ENCODE results near the gene NR5A2.
A peak's percentile ranks its signal among the peaks of the same experiment; 100 is the strongest.
"Not testable (repeated sequence)": the region's sequence is repeated elsewhere in the genome, so short reads cannot be mapped to it uniquely, and the experiment has no call there.

The NR5A2 gene

DNA sequence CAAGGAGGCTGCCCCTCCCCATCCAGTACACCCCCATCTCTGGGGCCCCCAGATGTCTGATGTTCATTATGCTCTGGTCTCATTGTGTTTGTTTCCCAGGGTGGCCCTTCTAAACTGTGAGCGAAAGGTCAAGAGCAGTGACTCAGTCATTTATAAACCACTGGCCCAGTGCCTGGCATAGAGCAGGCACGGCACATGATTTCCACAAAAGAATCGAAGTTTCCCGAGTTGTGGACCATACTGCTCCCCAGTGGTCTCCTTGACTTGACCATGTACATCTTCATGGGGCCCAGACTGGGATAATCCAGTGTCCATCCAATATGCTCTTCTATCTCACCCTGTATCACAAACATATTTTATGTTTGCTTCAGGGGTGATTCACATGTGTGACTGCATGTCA lies 153.3 kb downstream of the NR5A2 start:
- H3K4me3 ChIP-seq (ENCODE audit: low read depth, low read length): no peak overlapping the region
- no peak for DNase-seq (ENCODE audit: low read depth)

DNA sequence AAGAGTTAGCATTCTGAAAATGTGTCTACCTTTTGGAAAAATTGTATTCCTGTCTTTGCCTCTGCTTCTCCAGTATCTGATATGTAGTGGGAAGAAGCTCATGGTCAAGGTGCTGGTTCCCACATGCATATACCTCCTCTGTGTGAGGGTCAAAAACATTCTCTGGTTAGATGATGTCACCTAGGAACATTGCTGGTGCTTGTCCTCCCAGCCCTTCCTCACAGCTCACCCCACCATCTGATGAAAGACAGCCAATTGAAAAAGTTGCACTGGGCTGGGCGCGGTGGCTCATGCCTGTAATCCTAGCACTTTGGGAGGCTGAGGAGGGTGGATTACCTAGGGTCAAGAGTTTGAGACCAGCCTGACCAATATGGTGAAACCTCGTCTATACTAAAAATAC lies 154.4 kb downstream of the NR5A2 start:
- no peak overlapping the region for H3K4me3 ChIP-seq (ENCODE audit: low read depth, low read length)
- no peak for DNase-seq (ENCODE audit: low read depth)

DNA sequence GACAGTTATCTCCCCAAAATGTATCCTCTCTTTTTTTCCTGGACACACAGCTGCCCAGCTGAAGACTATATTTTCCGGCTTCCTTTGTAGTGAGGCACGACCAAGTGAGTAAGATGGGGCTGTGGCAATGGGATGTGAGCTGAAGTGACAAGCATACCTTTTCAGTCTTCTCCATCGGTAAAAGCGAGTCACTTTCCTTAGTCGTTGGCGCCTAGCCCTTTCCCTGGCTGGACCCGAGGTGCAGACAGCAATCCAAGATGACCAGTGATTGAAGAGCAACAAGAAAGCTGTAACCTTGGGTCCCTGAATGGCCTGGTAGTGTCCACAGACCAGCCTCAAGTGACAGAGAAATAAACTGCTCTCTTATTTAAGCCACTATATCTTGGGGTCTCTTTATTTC lies 155.2 kb downstream of the NR5A2 start:
- no peak overlapping the region for H3K4me3 ChIP-seq (ENCODE audit: low read depth, low read length)
- DNase-seq (ENCODE audit: low read depth): no peak

DNA sequence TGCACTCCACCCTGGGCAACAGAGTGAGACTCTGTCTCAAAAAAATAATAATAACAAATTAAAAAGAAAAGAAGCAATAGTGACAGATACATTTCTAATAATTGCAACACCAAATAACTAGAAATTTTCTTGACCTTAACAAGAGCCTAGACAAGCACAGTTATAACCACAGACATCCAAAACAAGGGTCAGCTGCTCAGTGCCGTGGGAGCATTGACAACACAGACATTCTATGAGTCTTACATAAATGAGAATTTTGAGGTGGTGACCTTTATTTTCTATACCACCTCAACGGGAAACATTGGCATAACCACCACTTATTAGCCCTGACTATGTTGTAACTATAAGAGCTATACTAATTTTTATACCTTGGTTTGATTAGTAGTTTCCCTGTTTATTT lies 156.1 kb downstream of the NR5A2 start:
- no peak for DNase-seq (ENCODE audit: low read depth)
- H3K4me3 ChIP-seq (ENCODE audit: low read depth, low read length): no peak overlapping the region

DNA sequence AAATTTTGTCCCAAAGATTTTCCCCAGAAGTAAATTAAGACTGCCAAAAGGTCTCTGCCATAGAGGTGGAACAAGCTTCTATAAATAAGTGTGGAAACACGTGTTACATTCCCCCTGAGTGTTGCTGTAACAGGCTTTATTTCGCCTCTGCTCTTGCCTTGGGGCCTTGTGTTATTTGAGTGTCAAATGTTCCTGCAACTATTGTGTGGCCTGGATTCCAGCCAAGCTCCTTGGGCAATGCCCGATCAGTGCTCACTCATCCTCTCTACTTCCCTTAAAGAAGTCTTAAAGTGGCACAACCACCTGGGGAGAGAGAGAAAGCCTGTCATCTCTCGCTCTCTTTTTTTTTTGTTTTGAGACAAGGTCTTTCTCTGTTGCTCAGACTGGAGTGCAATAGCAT lies 156.7 kb downstream of the NR5A2 start:
- peak; percentile 84 for DNase-seq (ENCODE audit: low read depth)
- no peak overlapping the region for H3K4me3 ChIP-seq (ENCODE audit: low read depth, low read length)

DNA sequence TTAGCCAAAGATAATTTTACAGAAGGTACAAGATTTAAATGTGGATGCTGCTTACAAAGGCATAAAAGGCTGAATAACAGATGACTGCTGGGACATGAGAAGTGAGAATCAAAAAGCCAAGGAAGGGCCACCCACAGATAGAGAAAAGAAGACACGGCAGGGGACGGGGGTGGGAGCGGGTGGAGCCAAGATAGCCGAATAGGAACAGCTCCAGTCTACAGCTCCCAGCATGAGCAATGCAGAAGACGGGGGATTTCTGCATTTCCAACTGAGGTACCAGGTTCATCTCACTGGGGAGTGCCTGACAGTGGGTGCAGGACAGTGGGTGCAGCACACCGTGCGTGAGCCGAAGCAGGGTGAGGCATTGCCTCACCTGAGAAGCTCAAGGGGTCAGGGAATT lies 157.7 kb downstream of the NR5A2 start:
- not testable (repeated sequence) for DNase-seq (ENCODE audit: low read depth); H3K4me3 ChIP-seq (ENCODE audit: low read depth, low read length)

DNA sequence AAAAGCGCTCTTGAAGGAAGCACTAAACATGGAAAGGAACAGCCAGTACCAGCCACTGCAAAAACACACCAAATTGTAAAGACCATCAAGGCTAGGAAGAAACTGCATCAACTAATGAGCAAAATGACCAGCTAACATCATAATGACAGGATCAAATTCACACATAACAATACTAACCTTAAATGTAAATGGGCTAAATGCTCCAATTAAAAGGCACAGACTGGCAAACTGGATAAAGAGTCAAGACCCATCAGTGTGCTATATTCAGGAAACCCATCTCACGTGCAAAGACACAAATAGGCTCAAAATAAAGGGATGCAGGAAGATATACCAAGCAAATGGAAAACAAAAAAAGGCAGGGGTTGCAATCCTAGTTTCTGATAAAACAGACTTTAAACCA lies 159.8 kb downstream of the NR5A2 start:
- not testable (repeated sequence) for DNase-seq (ENCODE audit: low read depth); H3K4me3 ChIP-seq (ENCODE audit: low read depth, low read length)

DNA sequence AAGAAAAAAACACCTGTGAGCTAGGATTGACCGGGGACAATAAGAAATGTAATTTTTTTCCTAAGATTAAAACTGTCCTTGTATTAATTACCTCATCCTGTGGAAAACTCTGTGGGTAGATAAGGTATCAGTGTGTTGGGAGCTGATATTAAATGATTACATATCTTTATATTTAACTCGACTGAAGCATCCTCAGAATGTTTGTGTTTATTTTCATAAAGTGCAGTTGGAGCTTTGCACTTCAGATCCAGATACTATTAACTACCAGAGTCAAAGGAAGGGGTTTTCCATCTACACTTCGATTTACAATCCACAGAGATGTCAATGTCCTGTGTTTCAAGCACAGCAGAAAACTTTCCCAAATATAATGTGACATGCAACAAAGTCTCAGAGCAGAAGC lies 164.5 kb downstream of the NR5A2 start:
- no peak for DNase-seq (ENCODE audit: low read depth)
- H3K4me3 ChIP-seq (ENCODE audit: low read depth, low read length): no peak overlapping the region

DNA sequence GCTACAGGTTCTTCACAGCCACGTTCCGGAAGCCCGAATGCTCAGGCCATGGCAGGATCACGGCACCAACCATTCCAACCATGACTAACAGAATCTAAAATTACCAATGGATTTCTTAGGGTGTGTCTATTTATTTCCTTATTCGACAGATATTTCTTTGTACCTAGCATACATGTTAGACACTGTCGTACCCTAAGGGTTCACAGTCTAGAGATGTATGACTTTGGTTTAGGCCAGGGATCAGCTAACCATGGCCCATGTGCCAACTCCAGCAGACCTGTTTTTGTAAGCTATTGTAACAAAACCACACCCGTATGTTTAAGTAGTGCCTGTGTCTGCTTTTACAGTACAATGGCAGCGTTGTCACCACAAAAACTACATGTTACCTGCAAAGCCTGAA lies 167.0 kb downstream of the NR5A2 start:
- no peak for DNase-seq (ENCODE audit: low read depth)
- H3K4me3 ChIP-seq (ENCODE audit: low read depth, low read length): no peak overlapping the region

DNA sequence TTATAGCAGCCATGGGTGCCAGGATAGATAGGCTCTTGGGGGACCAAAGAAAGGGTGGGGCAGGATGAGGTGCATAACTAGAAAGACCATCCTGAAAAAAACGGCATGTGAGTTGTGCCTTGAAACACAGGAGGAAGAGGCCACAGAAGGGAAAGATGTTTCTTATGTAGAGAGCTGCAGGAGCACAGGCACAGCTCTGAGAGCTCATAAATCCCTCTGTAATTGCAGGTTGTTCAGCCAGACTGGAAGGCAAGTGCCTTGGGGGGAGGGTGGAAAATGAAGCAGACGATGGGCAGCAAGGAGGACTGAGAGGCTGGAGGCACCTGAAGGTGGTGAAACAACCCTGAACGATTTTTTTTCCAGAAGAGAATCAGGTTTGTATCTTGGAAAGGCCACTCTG lies 170.7 kb downstream of the NR5A2 start:
- no peak for DNase-seq (ENCODE audit: low read depth)
- H3K4me3 ChIP-seq (ENCODE audit: low read depth, low read length): no peak overlapping the region

DNA sequence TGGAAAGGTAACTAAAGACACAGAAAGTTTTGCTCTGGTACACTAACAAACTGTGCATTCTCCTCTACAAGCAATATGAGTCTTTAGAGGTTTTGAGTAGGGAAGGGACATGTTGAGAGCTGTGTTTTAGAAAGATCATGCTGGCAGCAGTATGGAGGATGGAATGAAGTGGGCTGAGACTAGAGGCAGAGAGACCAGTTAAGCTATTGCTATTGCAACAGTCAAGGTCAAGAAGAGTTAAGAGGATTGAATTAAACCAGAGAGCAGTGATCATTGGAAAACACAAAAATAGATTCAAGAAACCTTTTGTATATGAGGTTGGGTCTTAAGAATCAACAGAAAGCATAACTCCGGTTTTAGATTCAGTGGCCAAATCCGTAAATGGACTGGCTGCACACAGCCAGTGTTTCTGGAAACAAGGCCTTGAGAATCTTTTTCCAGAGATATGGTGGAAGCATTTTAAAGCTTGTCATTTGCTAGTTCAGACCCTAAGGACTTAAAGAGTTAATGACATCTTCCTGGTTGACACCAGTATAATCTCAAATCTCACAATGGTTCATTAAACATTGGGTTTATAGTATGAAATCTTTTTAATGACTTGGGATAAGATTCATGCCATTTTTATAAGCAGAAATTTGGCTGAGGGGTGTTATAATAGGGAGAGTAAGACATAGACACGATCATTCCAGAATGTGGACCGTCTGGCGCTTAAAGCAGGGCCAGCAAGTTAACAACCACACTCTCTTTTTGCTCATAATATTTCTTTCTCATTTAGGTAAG lies 177.9 kb downstream of the NR5A2 start:
- no peak overlapping the region for H3K4me3 ChIP-seq (ENCODE audit: low read depth, low read length)
- DNase-seq (ENCODE audit: low read depth): no peak

DNA sequence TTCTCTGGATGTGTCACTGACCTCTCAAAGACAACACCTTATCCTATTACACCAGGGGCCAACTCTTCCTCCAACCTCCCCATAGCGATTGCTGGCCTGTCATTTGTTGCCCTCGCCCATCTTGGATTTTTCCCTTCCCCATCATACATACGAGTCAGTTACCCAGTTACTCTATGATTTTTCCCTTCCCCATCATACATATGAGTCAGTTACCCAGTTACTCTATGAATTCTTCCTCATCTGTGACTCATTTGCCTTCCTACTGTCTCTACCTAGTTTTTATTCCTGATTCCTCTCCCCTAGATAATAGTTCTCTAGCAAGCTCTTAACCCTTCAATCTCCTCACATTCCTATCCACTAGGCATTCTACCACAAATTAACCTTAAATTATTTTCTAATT lies 178.8 kb downstream of the NR5A2 start:
- H3K4me3 ChIP-seq (ENCODE audit: low read depth, low read length): no peak overlapping the region
- peak; percentile 51 for DNase-seq (ENCODE audit: low read depth)

DNA sequence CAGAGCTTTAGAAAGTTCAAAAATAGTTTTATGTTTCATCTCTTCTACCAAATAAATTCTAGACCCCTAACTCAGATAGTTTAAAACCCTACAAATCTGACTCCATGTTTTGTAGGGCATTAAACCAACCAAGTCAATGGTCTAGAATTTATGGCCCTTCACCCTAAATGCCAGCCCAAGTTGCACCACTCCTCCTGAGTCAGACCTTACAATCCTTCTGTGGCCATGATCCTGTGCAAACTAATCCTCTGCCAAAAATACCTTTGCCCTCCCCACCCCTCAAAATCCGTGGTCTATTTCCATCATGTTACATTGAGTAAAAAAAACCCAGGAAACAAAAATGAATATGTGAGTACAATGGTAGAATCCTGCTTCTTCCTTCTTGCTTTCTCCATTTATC lies 179.3 kb downstream of the NR5A2 start:
- DNase-seq (ENCODE audit: low read depth): peak; percentile 23

DNA sequence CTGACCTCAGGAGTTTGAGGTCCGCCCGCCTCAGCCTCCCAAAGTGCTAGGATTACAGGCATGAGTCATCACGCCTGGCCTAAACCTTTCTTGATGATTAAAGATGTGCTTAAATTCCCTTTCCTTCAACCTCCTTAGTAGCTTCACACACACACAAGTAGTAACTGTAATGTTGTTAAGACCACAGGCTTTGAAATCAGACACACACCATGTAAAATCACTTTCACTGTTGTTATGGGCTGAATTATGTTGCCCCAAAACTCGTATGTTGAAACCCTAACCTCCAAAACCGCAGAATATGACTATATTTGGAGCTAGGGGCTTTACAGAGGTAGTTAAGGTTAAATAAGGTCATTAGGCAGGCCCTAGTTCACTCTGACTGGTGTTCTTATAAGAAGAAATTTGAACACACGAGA lies 180.2 kb downstream of the NR5A2 start:
- DNase-seq (ENCODE audit: low read depth): peak; percentile 19
- H3K4me3 ChIP-seq (ENCODE audit: low read depth, low read length): no peak overlapping the region

More for the DNA sequence above, 179.3 kb downstream of the NR5A2 start:
- H3K4me3 ChIP-seq (ENCODE audit: low read depth, low read length): no peak overlapping the region

DNA sequence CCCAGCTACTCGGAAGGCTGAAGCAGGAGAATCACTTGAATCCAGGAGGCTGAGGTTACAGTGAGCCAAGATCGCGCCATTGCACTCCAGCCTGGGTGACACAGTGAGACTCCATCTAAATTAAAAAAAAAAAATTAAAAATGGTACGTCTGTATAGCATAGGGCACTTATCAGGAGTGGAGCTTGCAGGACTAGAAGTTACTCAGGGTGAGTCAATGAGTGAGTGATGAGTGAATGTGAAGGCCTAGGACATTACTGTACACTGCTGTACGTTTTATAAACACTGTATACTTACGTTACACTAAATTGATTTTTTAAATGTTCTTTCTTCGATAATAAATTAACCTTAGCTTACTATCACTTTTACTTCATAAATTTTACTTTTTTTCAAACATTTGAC lies 183.6 kb downstream of the NR5A2 start:
- no peak overlapping the region for H3K4me3 ChIP-seq (ENCODE audit: low read depth, low read length)
- peak; percentile 40 for DNase-seq (ENCODE audit: low read depth)

DNA sequence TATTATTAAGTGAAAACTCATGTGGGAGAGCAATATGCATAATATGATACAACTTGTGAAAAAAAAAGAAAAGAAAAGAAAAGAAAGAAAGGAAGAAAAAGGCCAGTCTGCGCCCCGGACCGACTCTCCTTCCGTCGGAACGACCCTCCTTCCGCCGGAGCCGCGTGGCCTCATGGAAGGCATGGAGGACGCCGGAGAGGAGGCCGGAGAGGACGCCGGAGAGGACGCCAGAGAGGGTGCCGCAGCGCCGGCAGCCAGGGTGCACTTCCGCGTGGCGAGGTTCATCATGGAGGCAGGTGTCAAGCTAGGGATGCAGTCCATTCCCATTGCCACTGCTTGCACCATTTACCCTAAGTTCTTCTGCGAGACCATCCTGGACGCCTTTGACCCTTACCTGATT lies 185.9 kb downstream of the NR5A2 start:
- no peak for DNase-seq (ENCODE audit: low read depth)
- H3K4me3 ChIP-seq (ENCODE audit: low read depth, low read length): no peak overlapping the region

DNA sequence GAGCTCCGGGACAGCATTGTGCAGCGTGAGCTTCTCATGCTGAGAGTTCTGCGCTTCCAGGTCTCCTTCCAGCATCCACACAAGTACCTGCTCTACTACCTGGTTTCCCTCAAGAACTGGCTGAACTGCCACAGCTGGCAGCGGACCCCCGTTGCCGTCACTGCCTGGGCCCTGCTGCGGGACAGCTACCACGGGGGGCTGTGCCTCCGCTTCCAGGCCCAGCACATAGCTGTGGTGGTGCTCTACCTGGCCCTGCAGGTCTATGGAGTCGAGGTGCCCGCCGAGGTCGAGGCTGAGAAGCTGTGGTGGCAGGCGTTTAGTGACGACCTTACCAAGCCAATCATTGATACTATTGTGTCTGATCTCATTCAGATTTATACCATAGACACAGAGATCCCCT lies 186.4 kb downstream of the NR5A2 start:
- H3K4me3 ChIP-seq (ENCODE audit: low read depth, low read length): no peak overlapping the region
- no peak for DNase-seq (ENCODE audit: low read depth)

DNA sequence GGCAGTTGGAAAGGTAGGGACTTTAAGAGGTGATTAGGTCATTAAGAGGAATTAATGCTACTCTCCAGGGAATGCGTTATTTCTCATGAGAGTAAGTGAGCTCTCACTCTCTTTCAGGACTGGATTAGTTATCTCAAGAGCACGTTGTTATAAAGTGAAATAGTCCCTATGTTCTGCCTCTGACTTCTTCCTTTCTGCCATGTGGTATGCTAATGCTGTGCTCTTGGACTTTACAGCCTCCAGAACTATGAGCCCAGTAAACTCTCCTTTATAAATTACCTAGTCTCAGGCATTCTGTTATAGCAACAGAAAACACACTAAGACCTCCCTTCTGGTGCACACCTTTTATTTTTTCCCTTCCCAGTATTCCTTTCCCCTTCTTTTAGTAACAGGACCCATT lies 187.8 kb downstream of the NR5A2 start:
- H3K4me3 ChIP-seq (ENCODE audit: low read depth, low read length): no peak overlapping the region
- no peak for DNase-seq (ENCODE audit: low read depth)

DNA sequence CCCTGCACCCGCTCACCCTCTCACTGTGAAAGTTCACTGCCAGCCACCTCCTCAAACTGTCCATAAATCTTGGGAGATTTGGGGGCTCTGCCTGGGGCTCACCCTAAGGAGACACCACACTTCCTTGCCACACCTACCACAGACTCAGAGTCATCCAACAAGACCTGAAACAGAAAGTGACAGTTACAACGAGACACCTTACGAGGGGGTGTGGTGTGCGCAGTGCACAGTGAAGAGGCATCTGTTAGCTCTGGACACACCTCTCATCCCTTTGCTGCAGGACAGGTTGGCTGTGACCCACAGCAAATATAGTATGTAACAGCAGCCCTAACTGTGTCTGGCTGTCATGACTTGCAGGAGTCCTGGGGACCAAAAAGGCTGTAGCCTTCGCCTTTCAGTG lies 190.2 kb downstream of the NR5A2 start:
- no peak overlapping the region for H3K4me3 ChIP-seq (ENCODE audit: low read depth, low read length)
- no peak for DNase-seq (ENCODE audit: low read depth)

DNA sequence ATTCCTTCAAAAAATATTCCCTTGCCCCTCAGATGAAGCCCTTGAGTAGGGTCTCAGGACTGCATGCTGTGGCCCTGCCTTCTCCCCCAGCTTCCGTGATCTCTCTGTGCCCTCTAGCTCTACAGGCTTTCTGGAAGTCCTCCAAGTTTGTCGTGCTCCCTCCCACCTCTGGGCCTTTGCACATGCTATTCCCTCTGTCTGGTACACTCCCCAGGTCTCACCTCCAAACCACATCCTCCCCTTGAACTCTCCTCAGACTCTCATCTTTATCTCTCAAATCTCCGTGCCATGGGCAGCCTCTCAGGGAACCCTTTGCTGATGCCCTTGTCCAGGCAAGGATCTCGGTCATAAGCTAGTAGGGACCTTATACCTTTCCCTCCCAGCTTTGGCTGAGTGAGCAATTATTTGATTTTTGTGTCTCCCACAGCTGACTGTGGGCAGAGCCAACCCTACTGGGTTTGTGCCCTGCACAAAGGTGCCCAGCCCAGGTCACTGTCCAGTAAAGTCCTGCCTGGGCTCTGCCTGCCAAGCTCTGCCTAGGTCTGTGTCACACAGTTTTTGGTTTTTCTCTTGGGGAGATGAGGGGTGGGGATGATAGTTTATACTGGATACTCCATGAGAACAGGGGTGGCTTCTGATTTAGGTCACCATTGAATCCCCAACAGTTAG lies 194.2 kb downstream of the NR5A2 start:
- DNase-seq (ENCODE audit: low read depth): no peak
- H3K4me3 ChIP-seq (ENCODE audit: low read depth, low read length): no peak overlapping the region

DNA sequence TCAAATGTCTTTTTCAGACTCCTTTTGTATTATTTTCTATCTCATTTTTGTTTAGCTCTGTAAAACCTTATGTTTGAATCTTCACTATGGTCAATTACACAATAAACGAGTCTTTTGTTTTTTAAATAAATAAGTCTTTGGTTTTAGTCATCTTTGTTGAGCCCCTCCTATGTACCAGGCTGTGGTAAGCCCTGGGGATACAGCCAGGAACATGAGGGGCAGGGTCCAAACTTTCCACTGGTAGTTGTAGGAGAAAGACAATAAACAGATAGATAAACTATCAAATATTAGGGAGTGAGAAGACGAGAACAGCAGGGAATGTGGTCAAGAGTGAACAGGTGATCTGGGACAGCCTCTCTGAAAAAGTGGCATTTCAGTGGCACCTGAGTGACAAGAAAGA lies 195.7 kb downstream of the NR5A2 start:
- no peak for DNase-seq (ENCODE audit: low read depth)
- H3K4me3 ChIP-seq (ENCODE audit: low read depth, low read length): no peak overlapping the region

Measured in skeletal muscle cell (primary cell).